ENCODE results near the gene RHAG.

DNA sequence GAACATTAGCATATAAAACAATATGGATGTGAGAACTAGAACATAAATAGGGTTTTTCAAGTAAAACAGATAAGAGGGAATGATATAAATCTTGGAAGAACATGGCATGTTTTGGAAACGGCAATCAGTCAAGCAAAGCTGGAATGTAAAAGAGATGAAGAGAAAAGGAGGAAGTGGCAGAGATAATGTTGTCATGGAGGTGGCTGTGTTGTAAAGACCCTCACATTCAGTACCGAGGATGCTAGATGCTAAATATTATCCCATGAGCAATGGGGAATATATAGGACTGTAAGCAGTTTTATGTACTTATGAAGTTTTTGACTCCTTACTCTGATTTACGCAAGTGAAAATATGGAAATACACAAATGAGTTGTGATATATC is 702 bp upstream of the RHAG start:
- TF ChIP-seq GATA2 (IDR thresholded peaks at IDR 0.05; ENCODE audit: low read depth, low read length) (no peak), GATA3 (IDR thresholded peaks at IDR 0.05; ENCODE audit: low read depth, low read length) (no peak)

All from SH-SY5Y (cell line).